T-helper 2 cell treated with Interferon-gamma antibody and Interleukin-4, amounts not matched to agents 100 ng/mL and 5 ng/mL, for 36 hours (primary cell): ENCODE results near the gene SH3BP5L. TPM values are rescaled to one million over a fixed set of nuclear protein-coding genes. Genes with fewer than 3 reads are reported as not detected.
"Not testable (repeated sequence)": the region's sequence is repeated elsewhere in the genome, so short reads cannot be mapped to it uniquely, and the experiment has no call there.

Experiments
- intact Hi-C: fragments of 100-400 bp; cut with micrococcal nuclease; formaldehyde crosslinking; loops from one replicate; pipeline ENCODE4 v1.15.1; 2023
- total RNA-seq: library from RNA; stranded (reverse); gene quantifications from 2 replicates; pipeline ENCODE4 v1.2.3, GENCODE V29; 2022

The SH3BP5L gene
- total RNA-seq, 1 donor from 2014 or later, result 33.0 TPM

GRCh38 chr1:248812736-248813425, 12.8 kb downstream of the SH3BP5L start:
- intact Hi-C loops, result no loop called here

- intact Hi-C loops, result no loop called here
Measured at GRCh38 chr1:248811514-248812490, 13.9 kb downstream of the SH3BP5L start.

- intact Hi-C loops, result no loop called here
Measured at GRCh38 chr1:248810727-248811513, 14.8 kb downstream of the SH3BP5L start.

- intact Hi-C loops, result loop anchor here (5.0 kb wide), 1 partner anchor 123 kb away; no protein-coding TSS in a partner anchor
Measured at GRCh38 chr1:248810000-248810726, 15.6 kb downstream of the SH3BP5L start.

GRCh38 chr1:248808876-248809275, 16.8 kb downstream of the SH3BP5L start:
- intact Hi-C loops, result loop anchor here (5.0 kb wide), 1 partner anchor 122 kb away; no protein-coding TSS in a partner anchor

- intact Hi-C loops, result loop anchor here (1.0 to 5.0 kb wide), 4 partner anchors 120 to 564 kb away; no protein-coding TSS in a partner anchor
Measured at GRCh38 chr1:248807067-248807737, 18.5 kb downstream of the SH3BP5L start.

GRCh38 chr1:248805876-248806275, 19.8 kb downstream of the SH3BP5L start:
- intact Hi-C loops, result loop anchor here (2.0 to 5.0 kb wide), 2 partner anchors 119 to 187 kb away; no protein-coding TSS in a partner anchor

GRCh38 chr1:248804771-248805681, 20.7 kb downstream of the SH3BP5L start:
- intact Hi-C loops, result loop anchor here (5.0 kb wide), 1 partner anchor 118 kb away; no protein-coding TSS in a partner anchor

GRCh38 chr1:248803501-248803900, 22.2 kb downstream of the SH3BP5L start:
- intact Hi-C loops, result not testable (repeated sequence)

- intact Hi-C loops, result no loop called here
Measured at GRCh38 chr1:248802454-248802853, 23.3 kb downstream of the SH3BP5L start.

- intact Hi-C loops, result no loop called here
Measured at GRCh38 chr1:248800459-248800858, 25.3 kb downstream of the SH3BP5L start.

- intact Hi-C loops, result no loop called here
Measured at GRCh38 chr1:248798791-248799190, 26.9 kb downstream of the SH3BP5L start.

GRCh38 chr1:248794663-248795062, 31.1 kb downstream of the SH3BP5L start:
- intact Hi-C loops, result not testable (repeated sequence)

- intact Hi-C loops, result no loop called here
Measured at GRCh38 chr1:248793592-248793991, 32.1 kb downstream of the SH3BP5L start.

GRCh38 chr1:248792342-248792741, 33.4 kb downstream of the SH3BP5L start:
- intact Hi-C loops, result no loop called here

- intact Hi-C loops, result no loop called here
Measured at GRCh38 chr1:248791010-248791409, 34.7 kb downstream of the SH3BP5L start.

- intact Hi-C loops, result no loop called here
Measured at GRCh38 chr1:248790456-248790855, 35.3 kb downstream of the SH3BP5L start.

GRCh38 chr1:248789337-248789736, 36.4 kb downstream of the SH3BP5L start:
- intact Hi-C loops, result not testable (repeated sequence)

GRCh38 chr1:248788327-248788726, 37.4 kb downstream of the SH3BP5L start:
- intact Hi-C loops, result no loop called here
